ENCODE results near the gene ZNF639. TPM values are rescaled to one million over a fixed set of nuclear protein-coding genes. Genes with fewer than 3 reads are reported as not detected.

The ZNF639 gene
- total RNA-seq, 4 donors from 2014 or later: 9.0 to 42.1 (median 21.9) TPM

DNA sequence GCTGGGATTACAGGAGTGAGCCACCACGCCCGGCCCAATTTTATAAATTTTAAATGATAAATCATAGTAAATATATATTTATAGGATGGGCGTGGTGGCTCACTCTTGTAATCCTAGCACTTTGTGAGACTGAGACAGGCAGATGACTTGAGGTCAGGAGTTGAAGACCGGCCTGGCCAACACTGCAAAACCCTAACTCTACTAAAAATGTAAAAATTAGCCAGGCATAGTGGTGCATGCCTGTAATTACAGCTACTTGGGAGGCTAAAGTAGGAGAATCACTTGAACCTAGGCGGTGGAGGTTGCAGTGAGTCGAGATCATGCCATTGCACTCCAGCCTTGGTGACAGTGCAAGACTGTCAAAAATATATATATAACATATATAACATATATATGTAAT is 51.1 kb downstream of the ZNF639 start:
- Histone ChIP-seq H3K9me3 (no peaks in the 10 kb centered on the region), H3K4me3 (no peak overlapping the region), H3K36me3 (peaks cover 0 to 38% (median 17%) of the 10 kb centered on the region in 4 donors), H3K4me1 (no peaks in the 10 kb centered on the region), H3K27me3 (no peaks in the 10 kb centered on the region), H3K27ac (no peak overlapping the region)
- TF ChIP-seq POLR2A (IDR thresholded peaks at IDR 0.05) (no peak), POLR2AphosphoS5 (IDR thresholded peaks at IDR 0.05) (no peak), EP300 (IDR thresholded peaks at IDR 0.05; ENCODE audit: low read depth) (no peak)
- TF ChIP-seq, protein P1, sequence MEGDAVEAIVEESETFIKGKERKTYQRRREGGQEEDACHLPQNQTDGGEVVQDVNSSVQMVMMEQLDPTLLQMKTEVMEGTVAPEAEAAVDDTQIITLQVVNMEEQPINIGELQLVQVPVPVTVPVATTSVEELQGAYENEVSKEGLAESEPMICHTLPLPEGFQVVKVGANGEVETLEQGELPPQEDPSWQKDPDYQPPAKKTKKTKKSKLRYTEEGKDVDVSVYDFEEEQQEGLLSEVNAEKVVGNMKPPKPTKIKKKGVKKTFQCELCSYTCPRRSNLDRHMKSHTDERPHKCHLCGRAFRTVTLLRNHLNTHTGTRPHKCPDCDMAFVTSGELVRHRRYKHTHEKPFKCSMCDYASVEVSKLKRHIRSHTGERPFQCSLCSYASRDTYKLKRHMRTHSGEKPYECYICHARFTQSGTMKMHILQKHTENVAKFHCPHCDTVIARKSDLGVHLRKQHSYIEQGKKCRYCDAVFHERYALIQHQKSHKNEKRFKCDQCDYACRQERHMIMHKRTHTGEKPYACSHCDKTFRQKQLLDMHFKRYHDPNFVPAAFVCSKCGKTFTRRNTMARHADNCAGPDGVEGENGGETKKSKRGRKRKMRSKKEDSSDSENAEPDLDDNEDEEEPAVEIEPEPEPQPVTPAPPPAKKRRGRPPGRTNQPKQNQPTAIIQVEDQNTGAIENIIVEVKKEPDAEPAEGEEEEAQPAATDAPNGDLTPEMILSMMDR (IDR thresholded peaks at IDR 0.05): no peak
- no peak for DNase-seq
- intact Hi-C loops (cut with DNase I; ENCODE audit: low total_unique reads): no loop called here
- in situ Hi-C loops (cut with MboI; ENCODE audit: low pct_ligation_motif_present in 1 of 4, low pct_unique_long_range_greater_than_20kb in 1 of 4, low sequenced_read_pairs in 3 of 4): loop anchor here in 1 of 4 donors (25.0 kb wide), 1 partner anchor 213 kb away; no protein-coding TSS in a partner anchor
- 94 to 96% methylated on average over 6 of the region's 6 CpGs for WGBS, 2 donors (ENCODE audit: low coverage in 1 of 2)

DNA sequence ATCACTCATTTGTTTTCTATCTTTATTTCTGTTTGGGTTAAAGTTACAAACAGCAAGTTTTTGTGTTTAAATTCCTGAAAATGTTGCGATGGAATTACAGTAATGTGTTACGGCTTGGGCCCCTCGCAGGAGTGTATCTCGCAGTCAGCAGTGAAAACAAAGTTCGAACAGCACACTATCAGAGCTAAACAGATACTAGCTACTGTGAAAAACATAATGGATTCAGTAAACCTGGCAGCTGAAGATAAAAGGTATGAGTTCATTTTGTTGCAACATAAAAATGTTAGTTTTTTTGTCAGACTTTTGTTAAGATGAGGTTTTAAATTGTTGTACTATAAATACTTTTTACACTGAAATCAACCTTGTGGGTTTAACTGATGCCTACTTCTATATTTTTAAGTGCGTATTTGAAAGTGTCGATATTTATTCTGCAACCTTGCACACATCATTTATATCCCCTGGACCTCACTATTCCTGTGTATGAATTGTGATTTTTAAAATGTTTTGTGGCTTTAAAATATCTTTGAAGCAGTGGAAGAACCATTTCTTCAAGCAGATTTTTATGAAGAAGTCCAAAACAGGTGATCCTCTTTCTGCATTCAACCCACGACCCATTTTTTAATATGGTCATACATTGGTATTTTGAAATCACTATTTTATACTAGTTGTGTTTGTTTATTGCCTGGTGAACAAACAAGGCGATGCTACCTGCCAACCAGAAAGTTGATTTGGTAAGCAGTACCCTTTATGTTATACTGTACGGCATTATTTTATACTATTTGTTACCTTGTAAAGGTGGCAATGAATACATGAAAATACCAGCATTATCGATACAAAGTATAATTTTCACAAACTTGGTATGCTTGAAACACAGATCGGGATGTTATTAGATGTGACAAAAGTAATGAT is 52.5 kb downstream of the ZNF639 start:
- no peak for DNase-seq
- H3K27me3 ChIP-seq: no peaks in the 10 kb centered on the region
- 86 to 93% methylated on average over 12 of the region's 12 CpGs for WGBS, 2 donors (ENCODE audit: low coverage in 1 of 2)
- intact Hi-C loops (cut with DNase I; ENCODE audit: low total_unique reads): no loop called here
- TF ChIP-seq, protein P1 (IDR thresholded peaks at IDR 0.05): no peak
- no peak for TF ChIP-seq POLR2A (IDR thresholded peaks at IDR 0.05)
- no peak for TF ChIP-seq EP300 (IDR thresholded peaks at IDR 0.05; ENCODE audit: low read depth)
- TF ChIP-seq POLR2AphosphoS5 (IDR thresholded peaks at IDR 0.05): no peak
- peaks cover 0 to 42% (median 20%) of the 10 kb centered on the region in 4 donors for H3K36me3 ChIP-seq
- H3K27ac ChIP-seq: no peak overlapping the region
- H3K4me1 ChIP-seq: no peaks in the 10 kb centered on the region
- no peaks in the 10 kb centered on the region for H3K9me3 ChIP-seq
- H3K4me3 ChIP-seq: no peak overlapping the region
- in situ Hi-C loops (cut with MboI; ENCODE audit: low pct_ligation_motif_present in 1 of 4, low pct_unique_long_range_greater_than_20kb in 1 of 4, low sequenced_read_pairs in 3 of 4): no loop called here

DNA sequence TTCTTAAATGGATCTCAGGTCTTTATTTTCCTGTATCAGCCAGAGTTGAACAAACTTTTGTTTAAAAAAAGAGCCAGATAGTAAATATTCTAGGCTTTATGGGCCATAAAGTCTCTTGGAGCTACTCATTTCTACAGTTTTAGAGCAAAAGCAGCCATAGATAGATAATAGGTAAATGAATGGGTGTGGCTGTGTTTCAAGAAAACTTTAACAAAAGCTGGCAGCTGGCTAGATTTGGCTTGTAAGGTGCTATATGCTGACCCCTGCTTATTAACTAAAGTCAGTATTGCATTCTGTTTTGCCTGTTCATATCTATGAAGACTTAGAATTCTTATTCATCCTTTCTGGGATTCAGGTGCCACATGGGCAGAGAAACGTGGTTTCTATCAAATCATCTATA is 53.6 kb downstream of the ZNF639 start:
- in situ Hi-C loops (cut with MboI; ENCODE audit: low pct_ligation_motif_present in 1 of 4, low pct_unique_long_range_greater_than_20kb in 1 of 4, low sequenced_read_pairs in 3 of 4) (no loop called here), intact Hi-C loops (cut with DNase I; ENCODE audit: low total_unique reads) (no loop called here)
- 86 to 88% methylated on average over 1 of the region's 1 CpG for WGBS, 2 donors (ENCODE audit: low coverage in 1 of 2)

More for the DNA sequence above, 53.6 kb downstream of the ZNF639 start:
- H3K4me3 ChIP-seq: no peak overlapping the region
- DNase-seq: no peak
- H3K4me1 ChIP-seq: no peaks in the 10 kb centered on the region
- H3K27me3 ChIP-seq: no peaks in the 10 kb centered on the region
- no peak overlapping the region for H3K27ac ChIP-seq
- H3K9me3 ChIP-seq: no peaks in the 10 kb centered on the region
- H3K36me3 ChIP-seq: peaks cover 0 to 35% (median 17%) of the 10 kb centered on the region in 4 donors
- TF ChIP-seq POLR2AphosphoS5 (IDR thresholded peaks at IDR 0.05) (no peak), EP300 (IDR thresholded peaks at IDR 0.05; ENCODE audit: low read depth) (no peak), POLR2A (IDR thresholded peaks at IDR 0.05) (no peak)
- TF ChIP-seq, protein P1 (IDR thresholded peaks at IDR 0.05): no peak

Other genes with a start within 250 kb of the ZNF639 start
- 10 to 100 TPM; 11.6 to 24.3 (median 18.1) TPM for gene PIK3CA, start 174.7 kb upstream of the ZNF639 start, total RNA-seq
- gene KCNMB3, start 71.9 kb upstream of the ZNF639 start, total RNA-seq: 1 to 10 TPM; 1.1 to 6.8 (median 2.7) TPM
- gene MFN1, start 24.7 kb downstream of the ZNF639 start, total RNA-seq: 10 to 100 TPM; 46.8 to 69.4 (median 62.6) TPM
- gene GNB4, start 128.4 kb downstream of the ZNF639 start, total RNA-seq: 10 to 100 TPM in 2 of 4 donors, 1 to 10 TPM in 2; 9.0 to 11.6 (median 10.2) TPM
- 10 to 100 TPM in 3 of 4 donors, 1 to 10 TPM in 1; 1.1 to 47.0 (median 28.4) TPM for gene ACTL6A, start 239.9 kb downstream of the ZNF639 start, total RNA-seq